ENCODE measurements around the gene KLHL13. TPM values are rescaled to one million over a fixed set of nuclear protein-coding genes. Genes with fewer than 3 reads are reported as not detected.

The KLHL13 gene
- total and polyA plus RNA-seq, 2 donors from 2014 or later = 13.8 to 55.4 TPM

DNA sequence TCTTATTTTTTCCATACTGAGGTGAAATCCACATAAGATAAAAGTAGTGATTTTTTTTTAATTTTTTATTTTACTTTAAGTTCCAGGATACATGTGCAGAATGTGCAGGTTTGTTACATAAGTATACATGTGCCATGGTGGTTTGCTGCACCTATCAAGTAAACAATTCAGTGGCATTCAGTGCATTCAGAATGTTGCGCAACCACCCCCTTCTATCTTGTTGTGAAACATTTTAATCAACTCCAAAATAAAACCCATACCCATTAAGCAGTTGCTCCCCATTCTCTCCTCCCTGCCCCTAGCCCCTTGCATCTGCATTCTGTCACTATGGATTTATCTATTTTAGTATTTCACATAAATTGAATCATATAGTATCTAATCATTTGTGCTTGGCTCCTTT, 121.2 kb downstream of the KLHL13 start:
- no peak overlapping the region for H3K27ac ChIP-seq (ENCODE audit: low read depth in 2 of 2, low read length in 2 of 2)
- H3K27me3 ChIP-seq (ENCODE audit: control insufficient read depth, insufficient read depth, low read length) = no peaks in the 10 kb centered on the region
- no peak overlapping the region for H3K4me3 ChIP-seq (ENCODE audit: low read length in 3 of 3)
- no peaks in the 10 kb centered on the region for H3K9me3 ChIP-seq (ENCODE audit: control insufficient read depth in 2 of 3, insufficient read depth in 1 of 3, low read length in 3 of 3)
- no peaks in the 10 kb centered on the region for H3K4me1 ChIP-seq (ENCODE audit: control insufficient read depth in 2 of 3, insufficient read depth in 2 of 3, low read depth in 1 of 3, low read length in 3 of 3)
- TF ChIP-seq, protein P1, sequence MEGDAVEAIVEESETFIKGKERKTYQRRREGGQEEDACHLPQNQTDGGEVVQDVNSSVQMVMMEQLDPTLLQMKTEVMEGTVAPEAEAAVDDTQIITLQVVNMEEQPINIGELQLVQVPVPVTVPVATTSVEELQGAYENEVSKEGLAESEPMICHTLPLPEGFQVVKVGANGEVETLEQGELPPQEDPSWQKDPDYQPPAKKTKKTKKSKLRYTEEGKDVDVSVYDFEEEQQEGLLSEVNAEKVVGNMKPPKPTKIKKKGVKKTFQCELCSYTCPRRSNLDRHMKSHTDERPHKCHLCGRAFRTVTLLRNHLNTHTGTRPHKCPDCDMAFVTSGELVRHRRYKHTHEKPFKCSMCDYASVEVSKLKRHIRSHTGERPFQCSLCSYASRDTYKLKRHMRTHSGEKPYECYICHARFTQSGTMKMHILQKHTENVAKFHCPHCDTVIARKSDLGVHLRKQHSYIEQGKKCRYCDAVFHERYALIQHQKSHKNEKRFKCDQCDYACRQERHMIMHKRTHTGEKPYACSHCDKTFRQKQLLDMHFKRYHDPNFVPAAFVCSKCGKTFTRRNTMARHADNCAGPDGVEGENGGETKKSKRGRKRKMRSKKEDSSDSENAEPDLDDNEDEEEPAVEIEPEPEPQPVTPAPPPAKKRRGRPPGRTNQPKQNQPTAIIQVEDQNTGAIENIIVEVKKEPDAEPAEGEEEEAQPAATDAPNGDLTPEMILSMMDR (IDR thresholded peaks at IDR 0.05; ENCODE audit: borderline replicate concordance, extremely low read depth, insufficient read depth) = no peak
- no peak for DNase-seq
- H3K9ac ChIP-seq (ENCODE audit: low read length in 3 of 3) = no peak overlapping the region
- no peak for FAIRE-seq
- intact Hi-C loops (cut with DNase I) = no loop called here
- H3K36me3 ChIP-seq (ENCODE audit: control insufficient read depth in 2 of 3, insufficient read depth in 3 of 3, low read length in 3 of 3) = no peaks in the 10 kb centered on the region

DNA sequence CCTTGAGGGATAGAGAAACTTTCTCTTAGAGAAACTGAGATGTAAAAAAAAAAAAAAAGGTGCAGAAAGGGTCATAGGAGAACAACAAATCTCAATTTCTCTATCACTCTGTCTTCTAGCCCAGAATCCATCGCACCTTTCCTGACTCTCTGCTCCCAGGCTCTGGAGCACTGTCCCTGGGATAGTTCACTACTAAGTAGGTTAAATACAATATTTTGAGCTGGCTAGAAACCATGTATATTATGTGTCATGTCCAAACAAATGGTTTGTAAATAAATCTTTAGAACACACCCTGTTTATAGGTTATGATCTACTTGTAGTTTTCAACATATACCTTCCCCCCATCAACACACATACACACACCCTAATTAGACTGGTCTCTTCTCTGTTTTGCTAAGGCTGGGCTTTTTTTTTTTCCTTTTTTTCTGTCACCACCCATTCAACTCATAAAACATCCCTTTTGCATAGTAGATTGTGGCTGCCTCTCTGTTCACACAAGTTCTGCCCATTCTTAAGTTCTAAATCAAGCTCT, 124.4 kb downstream of the KLHL13 start:
- FAIRE-seq = no peak
- H3K4me3 ChIP-seq (ENCODE audit: low read length in 3 of 3) = no peak overlapping the region
- H3K9ac ChIP-seq (ENCODE audit: low read length in 3 of 3) = no peak overlapping the region
- no peaks in the 10 kb centered on the region for H3K4me1 ChIP-seq (ENCODE audit: control insufficient read depth in 2 of 3, insufficient read depth in 2 of 3, low read depth in 1 of 3, low read length in 3 of 3)
- H3K27me3 ChIP-seq (ENCODE audit: control insufficient read depth, insufficient read depth, low read length) = no peaks in the 10 kb centered on the region
- TF ChIP-seq, protein P1 (IDR thresholded peaks at IDR 0.05; ENCODE audit: borderline replicate concordance, extremely low read depth, insufficient read depth) = no peak
- intact Hi-C loops (cut with DNase I) = no loop called here
- no peaks in the 10 kb centered on the region for H3K9me3 ChIP-seq (ENCODE audit: control insufficient read depth in 2 of 3, insufficient read depth in 1 of 3, low read length in 3 of 3)
- no peak for DNase-seq
- H3K36me3 ChIP-seq (ENCODE audit: control insufficient read depth in 2 of 3, insufficient read depth in 3 of 3, low read length in 3 of 3) = no peaks in the 10 kb centered on the region
- H3K27ac ChIP-seq (ENCODE audit: low read depth in 2 of 2, low read length in 2 of 2) = no peak overlapping the region

DNA sequence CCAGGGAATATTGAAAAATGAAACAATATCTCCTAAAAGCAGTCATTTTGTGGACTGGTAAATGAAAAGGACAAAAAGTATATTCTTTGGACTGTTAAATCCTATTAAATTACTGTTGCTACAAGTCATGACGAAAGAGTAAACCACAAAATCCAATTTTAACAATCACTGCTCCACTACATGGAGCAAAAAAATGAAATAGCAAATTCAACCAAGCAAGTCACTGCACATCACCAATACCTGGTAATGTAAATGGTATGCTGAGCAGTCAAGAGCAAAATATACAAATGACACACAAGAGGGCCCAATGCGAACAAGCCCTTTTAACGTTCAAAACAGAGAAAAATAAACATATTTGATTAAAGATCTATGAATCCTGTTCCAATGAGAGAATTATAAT, 126.2 kb downstream of the KLHL13 start:
- Histone ChIP-seq H3K27ac (ENCODE audit: low read depth in 2 of 2, low read length in 2 of 2) (no peak overlapping the region), H3K36me3 (ENCODE audit: control insufficient read depth in 2 of 3, insufficient read depth in 3 of 3, low read length in 3 of 3) (no peaks in the 10 kb centered on the region), H3K4me3 (ENCODE audit: low read length in 3 of 3) (no peak overlapping the region), H3K9me3 (ENCODE audit: control insufficient read depth in 2 of 3, insufficient read depth in 1 of 3, low read length in 3 of 3) (no peaks in the 10 kb centered on the region), H3K9ac (ENCODE audit: low read length in 3 of 3) (no peak overlapping the region), H3K4me1 (ENCODE audit: control insufficient read depth in 2 of 3, insufficient read depth in 2 of 3, low read depth in 1 of 3, low read length in 3 of 3) (no peaks in the 10 kb centered on the region), H3K27me3 (ENCODE audit: control insufficient read depth, insufficient read depth, low read length) (no peaks in the 10 kb centered on the region)
- intact Hi-C loops (cut with DNase I) = no loop called here
- DNase-seq (no peak), FAIRE-seq (no peak)
- TF ChIP-seq, protein P1 (IDR thresholded peaks at IDR 0.05; ENCODE audit: borderline replicate concordance, extremely low read depth, insufficient read depth) = no peak

DNA sequence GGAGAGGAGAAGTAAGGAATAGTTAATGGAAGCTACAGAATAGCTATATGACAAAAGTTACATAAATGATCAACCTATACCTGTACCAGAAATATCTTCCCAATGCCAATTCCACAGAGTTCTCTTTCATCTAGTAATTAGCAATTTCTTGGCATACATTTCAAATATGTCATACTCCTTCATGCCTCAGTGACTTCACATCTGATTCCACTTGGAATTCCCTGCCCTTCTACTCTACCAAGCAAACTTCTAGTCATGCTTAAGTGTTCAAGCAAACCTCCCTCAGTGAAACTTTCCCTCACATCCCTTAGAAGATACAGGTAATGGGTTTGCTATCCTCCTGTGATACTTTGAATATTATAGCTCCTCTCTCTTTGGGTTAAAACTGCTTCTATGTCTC, 127.1 kb downstream of the KLHL13 start:
- intact Hi-C loops (cut with DNase I) = no loop called here
- Histone ChIP-seq H3K4me1 (ENCODE audit: control insufficient read depth in 2 of 3, insufficient read depth in 2 of 3, low read depth in 1 of 3, low read length in 3 of 3) (no peaks in the 10 kb centered on the region), H3K9ac (ENCODE audit: low read length in 3 of 3) (no peak overlapping the region), H3K4me3 (ENCODE audit: low read length in 3 of 3) (no peak overlapping the region), H3K9me3 (ENCODE audit: control insufficient read depth in 2 of 3, insufficient read depth in 1 of 3, low read length in 3 of 3) (no peaks in the 10 kb centered on the region), H3K27ac (ENCODE audit: low read depth in 2 of 2, low read length in 2 of 2) (no peak overlapping the region), H3K27me3 (ENCODE audit: control insufficient read depth, insufficient read depth, low read length) (no peaks in the 10 kb centered on the region), H3K36me3 (ENCODE audit: control insufficient read depth in 2 of 3, insufficient read depth in 3 of 3, low read length in 3 of 3) (no peaks in the 10 kb centered on the region)
- DNase-seq (no peak), FAIRE-seq (no peak)
- TF ChIP-seq, protein P1 (IDR thresholded peaks at IDR 0.05; ENCODE audit: borderline replicate concordance, extremely low read depth, insufficient read depth) = no peak
